OCI-LY7 (cell line): ENCODE results near the gene CSRNP3. TPM values are rescaled to one million over a fixed set of nuclear protein-coding genes. Genes with fewer than 3 reads are reported as not detected.

Source experiments
- BruUV-seq: library from RNA; stranded (reverse); fragments of 400-500 nt; replicated peaks from 2 replicates; lab custom pipeline; 2021; lab: Mats Ljungman, UMichigan
- CTCF ChIA-PET: fragments of 300-600 bp; sonication (Branson Sonifier 250); formaldehyde crosslinking; loops from one replicate; lab custom pipeline; 2022; ENCODE audit warnings: antibody characterized with exemption; ENCODE audit not compliant: unreplicated experiment; lab: Charles Lee
- POLR2A ChIA-PET: fragments of 300-600 bp; sonication (Branson Sonifier 250); formaldehyde crosslinking; loops from one replicate; lab custom pipeline; 2022; ENCODE audit warnings: antibody characterized with exemption; lab: Charles Lee
- DNase-seq: peaks from one replicate; pipeline ENCODE4 v3.0.0-alpha.2; 2015; ENCODE audit warnings: low spot score
- H2AFZ ChIP-seq: fragments of 200-600 bp; sonication (generic), shearing (Covaris generic); 2 replicates; pipeline ENCODE4 v1.6.1; 2014; ENCODE audit warnings: mild to moderate bottlenecking, antibody characterized with exemption, low read length, moderate library complexity
- H3K27ac ChIP-seq: fragments of 200-600 bp; sonication (generic); 2 replicates; pipeline ENCODE4 v1.5.1; 2014; ENCODE audit warnings: mixed run types, low read depth, mild to moderate bottlenecking, moderate library complexity, low read length, inconsistent platforms; ENCODE audit not compliant: poor library complexity, severe bottlenecking
- H3K36me3 ChIP-seq: fragments of 200-600 bp; sonication (generic); 2 replicates; pipeline ENCODE4 v1.6.1; 2014; ENCODE audit warnings: mild to moderate bottlenecking, antibody characterized with exemption, low read length, moderate library complexity, mixed read lengths; ENCODE audit not compliant: insufficient read depth
- H3K4me1 ChIP-seq: fragments of 200-600 bp; sonication (generic); 2 replicates; pipeline ENCODE4 v1.5.1; 2014; ENCODE audit warnings: mild to moderate bottlenecking, low read length; ENCODE audit not compliant: insufficient read depth, poor library complexity, severe bottlenecking
- H3K4me2 ChIP-seq: fragments of 200-600 bp; sonication (generic); 2 replicates; pipeline ENCODE4 v1.6.1; 2014; ENCODE audit warnings: mild to moderate bottlenecking, low read length
- H3K4me3 ChIP-seq: fragments of 200-600 bp; sonication (generic); 2 replicates; pipeline ENCODE4 v1.5.1; 2014; ENCODE audit warnings: mild to moderate bottlenecking, low read depth, low read length; ENCODE audit not compliant: poor library complexity, severe bottlenecking
- H3K79me2 ChIP-seq: fragments of 200-600 bp; sonication (generic); 2 replicates; pipeline ENCODE4 v1.6.1; 2016; ENCODE audit warnings: low read depth, mild to moderate bottlenecking, low read length, moderate library complexity, mixed read lengths; ENCODE audit not compliant: insufficient read depth
- H3K9me2 ChIP-seq: fragments of 200-600 bp; sonication (generic); 2 replicates; pipeline ENCODE4 v1.6.1; 2016; ENCODE audit warnings: mild to moderate bottlenecking, low read length, mixed read lengths; ENCODE audit not compliant: insufficient read depth
- H3K9me3 ChIP-seq: fragments of 200-600 bp; sonication (generic); 2 replicates; pipeline ENCODE4 v1.6.1; 2014; ENCODE audit warnings: mild to moderate bottlenecking, mixed run types, low read length, mixed read lengths
- H4K20me1 ChIP-seq: fragments of 200-600 bp; sonication (generic); 2 replicates; pipeline ENCODE4 v1.6.1; 2014; ENCODE audit warnings: mild to moderate bottlenecking, antibody characterized with exemption, low read length, moderate library complexity, mixed read lengths; ENCODE audit not compliant: insufficient read depth
- CTCF ChIP-seq: fragments of 200-600 bp; sonication (generic); conservative IDR thresholded peaks from 2 replicates; pipeline ENCODE4 v1.5.1; 2014; ENCODE audit warnings: mild to moderate bottlenecking, antibody characterized with exemption, low read length, moderate library complexity, mixed read lengths
- EZH2phosphoT487 ChIP-seq: fragments of 200-600 bp; sonication (generic); IDR thresholded peaks from 2 replicates; pipeline ENCODE4 v1.6.1; 2018; ENCODE audit warnings: low read depth, borderline replicate concordance, mild to moderate bottlenecking, mixed run types, antibody characterized with exemption, low read length, moderate library complexity, mixed read lengths
- intact Hi-C: fragments of 100-400 bp; cut with micrococcal nuclease; formaldehyde crosslinking; loops from one replicate; pipeline ENCODE4 v1.10.0; 2022; ENCODE audit not compliant: unreplicated experiment
- total RNA-seq, 2 experiments: library from RNA; depleted of rRNA in 1 of 2; stranded (reverse); fragments of >200 nt in 1 of 2; shearing (Covaris generic) in 1 of 2; gene quantifications; 2 replicates each; pipeline ENCODE4 v1.2.3, GENCODE V29; 2014 to 2022

CSRNP3 gene
- total RNA-seq, 2 experiments from 2014 or later = 0.44 to 1.4 TPM

- Histone ChIP-seq H3K27ac (no peak overlapping the region), H3K4me2 (no peak overlapping the region), H4K20me1 (no peaks in the 10 kb centered on the region), H3K79me2 (no peaks in the 10 kb centered on the region), H3K9me3 (no peaks in the 10 kb centered on the region), H3K4me1 (peaks cover 14% of the 10 kb centered on the region), H3K9me2 (no peaks in the 10 kb centered on the region), H3K4me3 (no peak overlapping the region), H2AFZ (no peak overlapping the region), H3K36me3 (no peaks in the 10 kb centered on the region)
- intact Hi-C loops = no loop called here
- BruUV-seq = no TSS peak
- ChIA-PET CTCF (interaction anchor here (1.2 kb wide), 1 partner anchor 8 kb away, joined by 3 read pairs; no protein-coding TSS in a partner anchor), POLR2A (interaction anchor here (1.3 kb wide), 1 partner anchor 18 kb away, joined by 3 read pairs; no protein-coding TSS in a partner anchor)
- no peak for DNase-seq
- TF ChIP-seq EZH2phosphoT487 (no peak), CTCF (no peak)
These were observed 158.0 kb downstream of the CSRNP3 start for GRCh38 chr2:165627470-165627869.

GRCh38 chr2:165629776-165630175, 160.3 kb downstream of the CSRNP3 start:
- BruUV-seq = no TSS peak
- H3K27ac ChIP-seq = no peak overlapping the region
- CTCF ChIA-PET = no interaction called here
- peak; percentile 27 for DNase-seq
- no peaks in the 10 kb centered on the region for H3K79me2 ChIP-seq
- no peaks in the 10 kb centered on the region for H3K36me3 ChIP-seq
- H3K4me3 ChIP-seq = no peak overlapping the region
- intact Hi-C loops = no loop called here
- POLR2A ChIA-PET = interaction anchor here (0.5 to 2.2 kb wide), 5 partner anchors 11 to 833 kb away, joined by 3 to 5 read pairs (median 3); no protein-coding TSS in a partner anchor
- no peak overlapping the region for H3K4me2 ChIP-seq
- H3K4me1 ChIP-seq = peaks cover 14% of the 10 kb centered on the region
- no peaks in the 10 kb centered on the region for H4K20me1 ChIP-seq
- H3K9me2 ChIP-seq = no peaks in the 10 kb centered on the region
- H3K9me3 ChIP-seq = no peaks in the 10 kb centered on the region
- TF ChIP-seq CTCF (no peak), EZH2phosphoT487 (no peak)
- H2AFZ ChIP-seq = no peak overlapping the region; the same call in 1 of the 2 replicates

- Histone ChIP-seq H3K4me3 (no peak overlapping the region), H4K20me1 (no peaks in the 10 kb centered on the region), H3K9me2 (no peaks in the 10 kb centered on the region), H3K9me3 (no peaks in the 10 kb centered on the region), H2AFZ (no peak overlapping the region; the same call in 1 of the 2 replicates), H3K4me1 (peaks cover 14% of the 10 kb centered on the region), H3K79me2 (no peaks in the 10 kb centered on the region), H3K36me3 (no peaks in the 10 kb centered on the region), H3K27ac (no peak overlapping the region), H3K4me2 (no peak overlapping the region)
- ChIA-PET CTCF (no interaction called here), POLR2A (interaction anchor here (0.5 to 2.2 kb wide), 4 partner anchors 10 to 833 kb away, joined by 3 to 5 read pairs (median 4); no protein-coding TSS in a partner anchor)
- no TSS peak for BruUV-seq
- TF ChIP-seq CTCF = no peak
- intact Hi-C loops = no loop called here
- no peak for DNase-seq
These were observed 160.7 kb downstream of the CSRNP3 start for GRCh38 chr2:165630236-165630635.
